ENCODE measurements around the gene FYB1.

DNA sequence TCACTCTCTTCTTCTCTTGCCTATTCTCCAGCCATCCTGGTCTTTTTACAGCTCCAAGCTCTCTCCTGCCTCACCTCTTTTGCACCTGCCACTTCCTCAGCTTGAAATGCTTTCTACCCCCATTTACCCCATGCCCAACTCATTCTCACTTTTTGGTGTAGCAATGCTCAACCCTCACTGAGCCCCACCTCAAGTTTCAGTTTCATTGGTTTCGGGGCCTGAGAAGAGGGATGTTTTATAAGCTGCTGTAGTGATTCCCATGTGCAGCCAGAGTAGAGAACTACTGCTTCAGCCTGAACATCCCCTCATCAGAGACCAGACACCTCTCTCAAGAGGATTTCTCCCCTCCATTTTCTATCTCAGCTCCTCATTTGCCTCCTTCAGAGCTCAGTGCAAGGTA lies 45.2 kb upstream of the FYB1 start:
- TF ChIP-seq CTCF (IDR thresholded peaks at IDR 0.05) (no peak), POLR2A (IDR thresholded peaks at IDR 0.05) (no peak)

All from heart left ventricle (tissue), 13 donors.